Kidney capillary endothelial cell (primary cell): ENCODE data around the gene SMNDC1.
A peak's percentile ranks its signal among the peaks of the same experiment; 100 is the strongest.
"Not testable (repeated sequence)": the region's sequence is repeated elsewhere in the genome, so short reads cannot be mapped to it uniquely, and the experiment has no call there.

Source experiments
- DNase-seq: peaks from one replicate; pipeline ENCODE4 v3.0.0-alpha.2; 2018; ENCODE audit warnings: low spot score

Gene SMNDC1

DNA sequence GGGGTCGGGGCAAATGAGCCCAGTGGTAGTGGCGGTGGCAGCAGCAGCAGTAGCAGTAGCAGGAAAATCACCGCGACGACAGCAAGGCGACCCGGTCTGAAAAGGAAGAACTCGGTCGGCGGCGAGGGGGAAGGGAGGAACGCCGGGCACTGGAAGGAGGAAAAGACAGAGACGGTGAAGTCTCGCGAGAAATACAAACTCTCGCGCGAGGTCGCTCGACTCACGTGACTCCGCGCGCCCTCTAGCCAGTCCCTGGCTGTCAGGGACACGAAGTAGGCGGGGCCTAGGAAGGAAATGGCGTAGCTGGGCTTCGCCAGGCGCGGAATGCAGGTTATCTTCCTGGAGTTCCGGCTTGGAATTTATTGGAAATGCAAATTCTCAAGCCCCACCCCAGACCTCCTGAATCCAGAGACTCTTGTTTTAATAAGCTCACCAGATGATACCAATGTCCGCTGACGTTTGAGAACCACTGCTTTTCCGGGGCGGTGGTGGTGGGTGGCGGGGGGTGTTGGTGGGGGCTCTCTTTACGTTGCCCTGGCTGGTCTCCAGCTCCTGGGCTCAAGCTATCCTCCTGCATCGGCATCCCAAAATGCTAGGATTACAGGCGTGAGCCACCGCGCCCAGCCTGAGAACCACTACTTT, at the start of gene SMNDC1:
SMNDC1 (minus strand) TSS at position 141 of the 642 bp plus-strand sequence. CDS start 1,333 bp downstream, outside the sequence.
- DNase-seq = peak; percentile 99

DNA sequence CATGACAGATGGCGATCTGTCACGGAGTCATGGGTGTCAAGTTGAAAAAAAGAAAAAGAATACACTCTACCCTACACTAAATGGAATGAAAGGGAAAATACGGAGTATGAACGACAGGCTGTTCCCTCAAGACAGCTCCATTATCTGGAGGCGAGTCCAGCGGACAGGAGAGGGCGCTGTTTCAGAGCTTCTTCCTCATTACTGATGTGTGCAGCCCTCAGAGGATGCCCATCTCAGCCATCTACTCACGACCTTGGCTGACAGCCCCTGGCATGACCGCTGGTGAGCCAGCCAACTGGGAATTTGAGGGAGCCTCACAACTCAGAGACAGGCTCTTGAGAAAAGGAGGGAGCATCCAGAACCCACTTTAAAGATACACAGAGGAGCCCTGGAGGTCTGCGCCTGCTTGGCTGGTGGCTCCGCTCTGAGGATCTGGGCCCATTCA, 49.6 kb upstream of the SMNDC1 start:
- peak; percentile 90 for DNase-seq

- DNase-seq = peak; percentile 99
These were observed 48.8 kb upstream of the SMNDC1 start for GRCh38 chr10:110353244-110354119.

DNA sequence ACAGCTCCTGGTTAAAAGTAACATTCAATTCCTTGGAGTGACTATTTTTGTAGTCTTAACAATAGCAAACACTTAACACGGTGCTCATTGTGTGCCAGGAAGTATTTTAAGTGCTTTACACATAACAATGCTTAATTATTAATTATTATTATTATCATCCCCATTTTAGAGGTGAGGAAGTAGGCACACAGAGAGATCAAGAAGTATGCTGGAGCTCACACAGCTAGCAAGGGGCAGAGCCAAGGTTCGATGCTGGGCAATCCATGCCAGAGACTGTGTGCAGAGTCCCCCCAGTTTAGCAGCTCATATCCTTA, 48.2 kb upstream of the SMNDC1 start:
- DNase-seq = no peak

- no peak for DNase-seq
These were observed 46.1 kb upstream of the SMNDC1 start for GRCh38 chr10:110350812-110351211.

DNA sequence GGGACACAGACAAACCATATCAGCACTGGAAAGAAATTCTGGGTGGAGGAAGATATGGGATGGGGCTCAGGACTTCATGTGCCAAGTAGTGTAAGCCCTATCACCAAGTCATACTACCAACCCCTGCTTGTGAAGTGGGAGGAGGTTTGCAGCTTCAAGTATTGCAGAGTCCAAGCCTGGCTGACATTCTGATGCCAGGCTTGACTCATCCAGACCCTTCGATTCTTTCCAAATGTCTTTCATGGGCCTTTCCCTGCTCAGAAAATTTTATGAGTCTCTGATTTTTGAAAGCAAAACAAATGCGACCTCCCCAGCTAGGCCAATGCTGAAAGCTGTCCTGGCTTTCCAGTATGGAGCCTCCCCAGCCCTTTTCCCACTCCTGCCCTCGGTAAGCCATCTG, 45.1 kb upstream of the SMNDC1 start:
- no peak for DNase-seq

DNA sequence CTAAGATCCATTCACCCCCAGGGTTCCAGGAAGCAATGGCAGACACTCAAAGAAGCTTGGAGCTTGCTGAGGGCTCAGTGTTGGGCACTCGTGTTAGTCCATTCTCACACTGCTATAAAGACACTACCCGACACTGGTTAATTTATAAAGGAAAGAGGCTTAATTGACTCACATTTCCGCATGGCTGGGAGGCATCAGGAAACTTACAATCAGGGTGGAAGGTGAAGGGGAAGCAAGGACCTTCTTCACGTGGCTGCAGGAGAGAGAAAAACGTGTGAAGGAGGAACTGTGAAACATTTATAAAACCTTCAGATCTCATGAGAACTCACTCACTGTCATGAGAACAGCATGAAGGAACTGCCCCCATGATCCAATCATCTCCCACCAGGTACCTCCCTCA, 44.7 kb upstream of the SMNDC1 start:
- no peak for DNase-seq

GRCh38 chr10:110348336-110348735, 43.6 kb upstream of the SMNDC1 start:
- DNase-seq = no peak

GRCh38 chr10:110346914-110347313, 42.2 kb upstream of the SMNDC1 start:
- DNase-seq = no peak

DNA sequence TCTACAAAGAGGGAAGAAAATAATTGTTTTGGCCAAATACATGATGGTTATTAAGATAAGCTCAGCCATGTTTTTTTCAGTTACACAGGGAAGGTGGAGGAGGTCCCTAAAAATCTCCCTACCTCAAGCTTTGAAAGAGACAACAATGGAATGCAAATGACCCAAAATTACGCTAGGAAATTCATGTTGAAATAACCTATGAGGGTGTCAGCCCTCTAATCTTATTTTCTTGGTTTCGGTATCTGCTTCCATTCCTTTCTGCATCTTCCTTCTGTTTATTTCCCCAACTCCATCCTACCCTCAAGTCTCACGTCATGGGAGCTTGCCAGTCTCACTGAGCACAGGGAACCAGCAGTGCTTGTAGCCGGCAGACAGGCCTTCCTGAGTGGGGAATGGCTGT, 40.6 kb upstream of the SMNDC1 start:
- no peak for DNase-seq

DNA sequence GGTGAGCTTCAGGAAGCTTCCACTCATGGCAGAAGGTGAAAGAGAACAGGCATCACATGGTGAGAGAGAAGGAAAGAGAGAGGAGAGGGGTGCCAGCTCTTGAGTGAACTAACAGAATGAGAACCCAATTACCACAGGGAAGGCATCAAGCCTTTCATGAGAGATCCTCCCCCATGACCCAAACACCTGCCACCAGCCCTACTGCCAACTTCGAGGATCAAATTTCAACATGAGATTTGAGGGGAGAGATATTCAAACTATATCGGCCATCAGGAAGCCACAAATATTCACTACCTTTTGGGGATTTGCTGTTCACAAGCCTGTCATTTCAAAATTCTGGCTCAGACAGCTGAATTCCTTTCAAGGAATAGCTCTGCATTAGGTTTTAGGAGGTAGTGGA, 39.9 kb upstream of the SMNDC1 start:
- DNase-seq = no peak

DNA sequence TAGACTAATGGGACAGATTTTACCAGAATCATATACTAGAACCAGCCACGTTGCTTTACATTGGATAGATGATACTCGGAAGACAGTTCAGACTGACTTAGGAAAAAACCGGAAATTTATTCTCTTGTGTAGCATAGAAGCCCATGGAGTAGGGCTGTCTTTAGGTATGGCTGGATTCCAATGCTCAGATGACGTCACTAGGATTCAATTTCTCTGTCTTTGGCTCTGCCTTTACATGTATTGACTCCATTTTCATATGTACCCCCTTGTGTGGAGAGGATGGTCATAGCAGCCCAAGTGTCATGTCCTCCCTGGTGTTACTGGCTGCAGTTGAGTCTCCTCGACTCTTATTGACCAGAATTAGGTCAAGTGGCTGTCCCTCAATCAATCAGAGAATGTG, 39.2 kb upstream of the SMNDC1 start:
- DNase-seq = no peak

- no peak for DNase-seq
These were observed 36.1 kb upstream of the SMNDC1 start for GRCh38 chr10:110340816-110341215.

DNA sequence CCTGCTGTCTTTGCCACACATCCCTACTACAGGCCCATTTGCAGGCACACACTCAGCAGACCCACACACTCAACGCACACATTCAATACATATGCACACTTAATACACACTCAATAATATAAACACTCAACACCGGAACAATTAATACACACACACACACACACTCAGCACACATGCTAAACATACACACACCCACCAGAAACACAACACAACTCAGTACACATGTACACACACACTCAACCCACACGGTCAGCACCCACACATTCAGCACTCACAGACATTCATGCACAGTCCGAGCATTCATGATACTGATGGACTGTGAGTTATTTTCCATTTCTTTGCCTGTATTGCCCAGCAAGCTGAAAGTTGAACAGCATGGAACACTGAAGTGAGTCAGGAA, 35.4 kb upstream of the SMNDC1 start:
- no peak for DNase-seq

GRCh38 chr10:110337906-110338305, 33.2 kb upstream of the SMNDC1 start:
- no peak for DNase-seq

DNA sequence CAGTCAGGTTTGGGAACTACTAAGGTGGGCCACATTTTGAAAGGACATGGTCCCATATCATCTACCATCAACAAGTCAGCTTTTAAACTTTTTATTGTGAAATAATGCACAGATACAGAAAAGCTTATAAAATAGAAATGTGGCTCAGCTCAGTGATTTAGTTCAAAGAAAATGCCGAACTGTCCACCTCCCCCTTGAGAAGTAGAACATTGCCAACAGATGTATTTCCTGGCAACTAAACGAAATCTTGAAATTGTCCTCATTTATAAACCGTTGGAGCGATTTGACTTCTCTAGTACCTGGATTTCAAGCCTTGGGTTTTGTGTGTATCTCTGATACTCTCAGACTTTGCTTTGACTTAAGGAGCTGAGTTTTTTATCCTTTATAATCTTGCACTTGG, 32.7 kb upstream of the SMNDC1 start:
- no peak for DNase-seq

DNA sequence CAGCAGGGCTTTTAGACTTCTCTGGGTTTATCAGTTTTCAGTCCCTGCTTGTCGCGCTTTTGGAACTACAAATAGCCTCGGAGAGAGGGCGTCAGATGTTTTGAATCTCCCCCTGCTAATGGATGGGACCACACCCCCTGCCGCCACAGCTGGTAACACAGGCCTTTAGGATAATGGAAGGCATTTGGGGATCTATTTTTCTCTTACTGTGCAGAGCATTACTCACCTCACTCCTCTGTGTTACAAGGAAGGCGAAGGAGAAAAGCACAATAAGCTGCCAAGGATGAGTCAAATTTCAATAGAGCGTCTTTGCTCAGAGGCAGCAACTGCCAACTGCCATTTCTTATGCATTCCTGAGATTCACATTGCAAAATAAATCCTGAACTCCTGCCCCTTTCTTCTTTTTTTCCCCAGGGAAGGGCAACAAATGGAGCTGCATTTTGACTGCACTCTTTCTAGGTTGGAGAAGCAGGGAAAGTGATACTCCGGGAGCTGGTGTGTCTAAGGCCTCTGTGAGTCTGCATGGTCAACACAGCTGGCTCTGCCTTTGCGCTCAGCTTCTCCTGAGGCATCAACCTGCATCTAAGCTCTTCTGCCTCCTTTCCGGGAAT, 31.5 kb upstream of the SMNDC1 start:
- peak; percentile 83 for DNase-seq

GRCh38 chr10:110335314-110336064, 30.8 kb upstream of the SMNDC1 start:
- DNase-seq = no peak

DNA sequence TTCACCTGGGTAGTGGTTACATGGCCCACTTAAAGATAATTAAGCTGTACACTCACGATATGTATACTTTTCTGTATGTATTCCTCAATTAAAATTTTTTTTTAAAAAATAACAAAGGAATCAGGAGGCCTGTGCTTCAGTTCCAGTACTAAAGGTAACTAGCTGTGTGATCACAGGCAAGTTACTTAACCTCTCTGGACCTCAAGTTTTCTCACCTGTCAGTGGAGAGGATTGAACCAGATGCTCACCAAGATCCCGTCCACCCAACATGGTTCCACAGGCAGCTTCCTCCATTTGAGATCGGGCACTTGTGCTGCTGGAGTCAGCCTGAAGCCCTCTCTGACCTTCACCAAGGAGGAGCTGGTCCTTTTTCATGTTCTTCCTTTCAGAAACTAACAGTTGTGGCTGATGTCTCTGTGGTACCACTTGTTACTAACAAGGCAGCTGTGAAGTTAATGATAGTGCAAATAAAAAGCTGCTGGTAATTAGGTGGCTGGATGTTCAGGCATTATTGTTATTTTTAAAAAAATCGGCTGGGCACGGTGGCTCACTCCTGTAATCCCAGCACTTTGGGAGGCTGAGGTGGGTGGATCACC, 29.4 kb upstream of the SMNDC1 start:
- no peak for DNase-seq

GRCh38 chr10:110331226-110331795, 26.6 kb upstream of the SMNDC1 start:
- DNase-seq = not testable (repeated sequence)

- DNase-seq = no peak
These were observed 26.0 kb upstream of the SMNDC1 start for GRCh38 chr10:110330675-110331074.
